ENCODE data around the gene RPP25. TPM values are rescaled to one million over a fixed set of nuclear protein-coding genes. Genes with fewer than 3 reads are reported as not detected.

RPP25 gene
- total and polyA plus RNA-seq, 2 of the 13 experiments (the other 11 are each of a cell fraction or from before 2014, with no cell fraction given) = 0.05 to 0.11 TPM

GRCh38 chr15:74995779-74996765 is 39.5 kb upstream of the RPP25 start (continued):
- TF ChIP-seq ISL2 (CRISPR knock-in tag; IDR thresholded peaks at IDR 0.05) (no peak), NCOR1 (IDR thresholded peaks at IDR 0.05; ENCODE audit: borderline replicate concordance, low read length) (peak; percentile 12; the same call in 1 of the 2 replicates), ZSCAN9 (CRISPR knock-in tag; IDR thresholded peaks at IDR 0.05; ENCODE audit: borderline replicate concordance) (no peak), DZIP1 (CRISPR knock-in tag; IDR thresholded peaks at IDR 0.05) (no peak; the same call in 1 of the 2 replicates), FLYWCH1 (CRISPR knock-in tag; IDR thresholded peaks at IDR 0.05) (no peak), KLF13 (CRISPR knock-in tag; IDR thresholded peaks at IDR 0.05) (no peak), ZNF232 (CRISPR knock-in tag; IDR thresholded peaks at IDR 0.05; ENCODE audit: borderline replicate concordance) (no peak), ZFP90 (CRISPR knock-in tag; IDR thresholded peaks at IDR 0.05; ENCODE audit: borderline replicate concordance) (0 out of 2 replicates have a peak, but pooled peaks have one; percentile 54), DRAP1 (CRISPR knock-in tag; IDR thresholded peaks at IDR 0.05) (no peak), ZNF33A (CRISPR knock-in tag; IDR thresholded peaks at IDR 0.05; ENCODE audit: borderline replicate concordance) (no peak), ZFYVE20 (CRISPR knock-in tag; IDR thresholded peaks at IDR 0.05; ENCODE audit: borderline replicate concordance, low read depth) (no peak), ZNF124 (CRISPR knock-in tag; IDR thresholded peaks at IDR 0.05) (no peak), KDM1A (CRISPR knock-in tag; IDR thresholded peaks at IDR 0.05) (no peak), AKAP8 (CRISPR knock-in tag; IDR thresholded peaks at IDR 0.05) (0 out of 2 replicates have a peak, but pooled peaks have one; percentile 16), TOPORS (CRISPR knock-in tag; IDR thresholded peaks at IDR 0.05) (no peak), POLR2A (IDR thresholded peaks at IDR 0.05; ENCODE audit: insufficient read depth in 1 of 2, low read depth in 2 of 2, low read length in 2 of 2) (no peak), SNAI1 (CRISPR knock-in tag; IDR thresholded peaks at IDR 0.05; ENCODE audit: borderline replicate concordance) (no peak), PHF21A (CRISPR knock-in tag; IDR thresholded peaks at IDR 0.05) (peak; percentile 10; the same call in 1 of the 2 replicates), ZNF772 (CRISPR knock-in tag; IDR thresholded peaks at IDR 0.05) (no peak), ZNF512B (CRISPR knock-in tag; IDR thresholded peaks at IDR 0.05; ENCODE audit: borderline replicate concordance) (no peak), MYC (CRISPR knock-in tag; IDR thresholded peaks at IDR 0.05; ENCODE audit: borderline replicate concordance) (no peak), MTF2 (CRISPR knock-in tag; IDR thresholded peaks at IDR 0.05; ENCODE audit: borderline replicate concordance) (no peak), SMAD9 (CRISPR knock-in tag; IDR thresholded peaks at IDR 0.05) (no peak), MXD1 (CRISPR knock-in tag; IDR thresholded peaks at IDR 0.05) (peak; percentile 51; the same call in 1 of the 2 replicates)

Measured in HepG2 (cell line).